Aorta (tissue), 5 donors: ENCODE data around the gene ZSCAN32. TPM values are rescaled to one million over a fixed set of nuclear protein-coding genes. Genes with fewer than 3 reads are reported as not detected.

Source experiments
- ATAC-seq: fragments of 200-7000 bp; cut with Tn5 transposase; one replicate; pipeline ENCODE4 v1.9.1; 2022; ENCODE audit warnings: moderate library complexity; ENCODE audit not compliant: low FRiP score
- DNase-seq, 2 donors: peaks; one replicate each; pipeline ENCODE4 v3.0.0-alpha.2; 2020
- H3K27ac ChIP-seq, 2 donors: one replicate each; pipeline ENCODE4 v1.5.1; 2013; ENCODE audit warnings: low read length in 2 of 2, mild to moderate bottlenecking in 2 of 2, moderate library complexity in 2 of 2, control low read depth in 1 of 2, inconsistent platforms in 1 of 2, low read depth in 1 of 2
- H3K27me3 ChIP-seq, 2 donors: one replicate each; pipeline ENCODE4 v1.6.1; 2013; ENCODE audit warnings: control low read depth in 1 of 2, low read length in 1 of 2, mild to moderate bottlenecking in 1 of 2, moderate library complexity in 1 of 2; ENCODE audit not compliant: insufficient read depth in 2 of 2, control insufficient read depth in 1 of 2
- H3K36me3 ChIP-seq, 2 donors: one replicate each; pipeline ENCODE4 v1.6.1; 2013; ENCODE audit warnings: control low read depth in 1 of 2, low read length in 1 of 2, mild to moderate bottlenecking in 1 of 2; ENCODE audit not compliant: insufficient read depth in 2 of 2, control insufficient read depth in 1 of 2
- H3K4me1 ChIP-seq, 2 donors: one replicate each; pipeline ENCODE4 v1.6.1; 2013; ENCODE audit warnings: low read length in 2 of 2, control low read depth in 1 of 2, mild to moderate bottlenecking in 1 of 2, moderate library complexity in 1 of 2; ENCODE audit not compliant: insufficient read depth in 2 of 2, control insufficient read depth in 1 of 2
- H3K4me3 ChIP-seq, 2 donors: one replicate each; pipeline ENCODE4 v1.5.1; 2013; ENCODE audit warnings: low read length in 2 of 2, control low read depth in 1 of 2, mild to moderate bottlenecking in 1 of 2
- H3K9me3 ChIP-seq: one replicate; pipeline ENCODE4 v1.6.1; 2013; ENCODE audit warnings: mild to moderate bottlenecking, low read length; ENCODE audit not compliant: control insufficient read depth
- WGBS, 2 donors: extraction: QIAGEN DNeasy Blood & Tissue Kit; methylation state at CpG; one replicate each; pipeline ENCODE4 v1.1.7; 2013; 5-methylcytosine and 5-hydroxymethylcytosine counted together
- intact Hi-C, 2 donors: fragments of 100-400 bp; cut with DNase I; formaldehyde crosslinking; loops; one replicate each; pipeline versions ENCODE4 v1.14.2 to v1.15.0; 2022
- polyA plus RNA-seq, 2 donors: library from polyadenylated mRNA; stranded (reverse); fragments of 200-250 nt; gene quantifications; one replicate each; pipeline ENCODE4 v1.2.3, GENCODE V29; 2013
- total RNA-seq, 2 donors: library from RNA; stranded (reverse); fragmentation: NEBNext Ultra II Directional; extraction: Animal tissue kit (Norgen Biotek cat#: 25700); gene quantifications; one replicate each; pipeline ENCODE4 v1.2.1, GENCODE V29; 2021
- donor health status: healthy with polysubstance abuse.
- donor health status: Bipolar disorder and iron deficiency.
- donor health status: DM: no; HTN: no; CAD: no.
- donor health status: DM: no; HTN: no; CAD: no.
- donor health status: DM: yes; HTN: yes; CAD: no.

ZSCAN32 gene
- total and polyA plus RNA-seq, 4 donors, result 9.1 to 14.1 (median 10.7) TPM

- Histone ChIP-seq H3K4me1 (no peaks in the 10 kb centered on the region), H3K4me3 (no peak overlapping the region), H3K27ac (no peak overlapping the region), H3K36me3 (no peaks in the 10 kb centered on the region), H3K27me3 (no peaks in the 10 kb centered on the region), H3K9me3 (no peaks in the 10 kb centered on the region)
- DNase-seq, result no peak
- 74 to 79% methylated on average over 10 of the region's 10 CpGs for WGBS, 2 donors
- intact Hi-C loops, result no loop called here
- ATAC-seq, result no peak
Measured at GRCh38 chr16:3347586-3347985, 53.2 kb downstream of the ZSCAN32 start.

DNA sequence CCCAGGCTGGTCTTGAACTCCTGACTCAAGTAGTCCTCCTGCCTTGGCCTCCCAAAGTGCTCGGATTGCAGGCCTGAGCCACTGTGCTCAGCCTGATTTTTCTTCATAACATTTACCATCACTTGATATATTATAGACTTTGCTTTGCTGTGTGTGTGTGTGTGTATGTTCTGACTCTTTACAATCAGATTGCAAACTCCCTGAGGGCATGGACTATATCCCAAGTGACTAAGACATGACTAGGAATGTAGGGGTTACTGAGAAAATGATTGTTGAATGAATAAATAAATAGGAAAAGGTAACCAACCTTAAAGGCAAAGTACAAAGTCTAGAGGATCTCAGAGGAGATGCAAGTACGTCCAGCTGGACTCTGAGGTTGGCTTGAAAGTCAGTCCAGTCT is 54.8 kb downstream of the ZSCAN32 start:
- ATAC-seq, result no peak
- intact Hi-C loops, result no loop called here
- Histone ChIP-seq H3K27me3 (no peaks in the 10 kb centered on the region), H3K27ac (no peak overlapping the region), H3K4me1 (no peaks in the 10 kb centered on the region), H3K4me3 (no peak overlapping the region), H3K36me3 (no peaks in the 10 kb centered on the region), H3K9me3 (peaks cover 1% of the 10 kb centered on the region)
- no peak for DNase-seq
- WGBS, 2 donors, result 48 to 52% methylated on average over 2 of the region's 2 CpGs

Other genes with a start within 250 kb of the ZSCAN32 start
- not detected for gene OR1F1, start 212.8 kb downstream of the ZSCAN32 start, total RNA-seq
- not detected for gene OR1F1, start 212.8 kb downstream of the ZSCAN32 start, polyA plus RNA-seq
- 1 to 10 TPM; 7.4 to 8.1 TPM for gene ZNF200, start 165.8 kb downstream of the ZSCAN32 start, total RNA-seq
- 1 to 10 TPM; 4.0 to 4.5 TPM for gene ZNF200, start 165.8 kb downstream of the ZSCAN32 start, polyA plus RNA-seq
- 1 to 10 TPM; 2.9 to 4.5 TPM for gene MEFV, start 144.4 kb downstream of the ZSCAN32 start, total RNA-seq
- 1 to 10 TPM in 1 of 2 donors, under 1 TPM in 1; 0.20 to 1.6 TPM for gene MEFV, start 144.4 kb downstream of the ZSCAN32 start, polyA plus RNA-seq
- 10 to 100 TPM; 26.2 to 27.4 TPM for gene ZNF263, start 117.5 kb downstream of the ZSCAN32 start, total RNA-seq
- 10 to 100 TPM in 1 of 2 donors, 1 to 10 TPM in 1; 8.3 to 17.2 TPM for gene ZNF263, start 117.5 kb downstream of the ZSCAN32 start, polyA plus RNA-seq
- gene TIGD7, start 95.6 kb downstream of the ZSCAN32 start, total RNA-seq, result 1 to 10 TPM; 9.0 to 9.8 TPM
- gene TIGD7, start 95.6 kb downstream of the ZSCAN32 start, polyA plus RNA-seq, result 1 to 10 TPM; 2.6 to 4.6 TPM
- gene ZNF75A, start 95.5 kb downstream of the ZSCAN32 start, total RNA-seq, result 10 to 100 TPM; 26.9 to 28.1 TPM
- 10 to 100 TPM in 1 of 2 donors, 1 to 10 TPM in 1; 6.1 to 17.3 TPM for gene ZNF75A, start 95.5 kb downstream of the ZSCAN32 start, polyA plus RNA-seq
- gene OR2C1, start 45.1 kb downstream of the ZSCAN32 start, total RNA-seq, result not detected
- not detected for gene OR2C1, start 45.1 kb downstream of the ZSCAN32 start, polyA plus RNA-seq
- gene ZNF174, start 211 bp upstream of the ZSCAN32 start, total RNA-seq, result 10 to 100 TPM in 1 of 2 donors, 1 to 10 TPM in 1; 8.2 to 10.9 TPM
- gene ZNF174, start 211 bp upstream of the ZSCAN32 start, polyA plus RNA-seq, result 1 to 10 TPM; 2.3 to 7.7 TPM
- gene ZNF597, start 42.5 kb upstream of the ZSCAN32 start, total RNA-seq, result 1 to 10 TPM; 2.9 to 3.2 TPM
- 1 to 10 TPM in 1 of 2 donors, under 1 TPM in 1; 0.25 to 1.1 TPM for gene ZNF597, start 42.5 kb upstream of the ZSCAN32 start, polyA plus RNA-seq
- 10 to 100 TPM; 32.4 to 47.5 TPM for gene NAA60, start 42.7 kb upstream of the ZSCAN32 start, total RNA-seq
- 10 to 100 TPM; 20.2 to 39.0 TPM for gene NAA60, start 42.7 kb upstream of the ZSCAN32 start, polyA plus RNA-seq
- not detected for gene C16orf90, start 94.5 kb upstream of the ZSCAN32 start, total RNA-seq
- not detected for gene C16orf90, start 94.5 kb upstream of the ZSCAN32 start, polyA plus RNA-seq
- 10 to 100 TPM; 15.3 to 23.7 TPM for gene CLUAP1, start 100.0 kb upstream of the ZSCAN32 start, total RNA-seq
- gene CLUAP1, start 100.0 kb upstream of the ZSCAN32 start, polyA plus RNA-seq, result 10 to 100 TPM; 12.3 to 22.2 TPM
- gene NLRC3, start 176.4 kb upstream of the ZSCAN32 start, total RNA-seq, result 1 to 10 TPM in 1 of 2 donors, under 1 TPM in 1; 0.97 to 2.3 TPM
- under 1 TPM in 1 of 2 donors, not detected in 1; 0.38 TPM for gene NLRC3, start 176.4 kb upstream of the ZSCAN32 start, polyA plus RNA-seq
- 1 to 10 TPM; 4.9 to 5.0 TPM for gene SLX4, start 210.6 kb upstream of the ZSCAN32 start, total RNA-seq
- gene SLX4, start 210.6 kb upstream of the ZSCAN32 start, polyA plus RNA-seq, result 1 to 10 TPM in 1 of 2 donors, under 1 TPM in 1; 0.50 to 4.0 TPM